HG03064 (cell line): ENCODE data around the gene ZNF423.
"Not testable (repeated sequence)": the region's sequence is repeated elsewhere in the genome, so short reads cannot be mapped to it uniquely, and the experiment has no call there.

Source experiments
- ATAC-seq: cut with Tn5 transposase; IDR thresholded peaks from one replicate; pipeline ENCODE4 v1.9.1; 2021; ENCODE audit warnings: low read depth; ENCODE audit not compliant: unreplicated experiment

Gene ZNF423

GRCh38 chr16:49677661-49678060 is 178.3 kb downstream of the ZNF423 start:
- not testable (repeated sequence) for ATAC-seq

DNA sequence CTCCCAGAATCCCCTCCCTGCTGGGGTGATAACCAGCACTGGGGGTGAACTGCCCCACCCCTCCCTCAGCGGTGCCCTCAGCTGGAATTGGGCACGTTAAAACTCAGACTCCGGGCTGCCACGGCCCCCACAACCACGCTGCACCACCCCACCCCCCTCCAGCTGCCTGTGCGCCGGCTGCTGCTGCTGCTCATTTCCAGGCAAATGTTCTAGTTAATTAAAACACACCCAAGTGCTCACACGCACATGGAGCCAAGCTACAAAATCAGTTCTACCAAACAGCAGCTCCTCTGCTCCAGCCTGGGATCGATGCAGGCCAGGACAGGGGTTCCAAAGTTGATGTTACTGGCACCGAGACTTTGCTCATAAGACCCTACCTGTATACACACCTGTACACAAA is 180.5 kb downstream of the ZNF423 start:
- ATAC-seq: no peak

DNA sequence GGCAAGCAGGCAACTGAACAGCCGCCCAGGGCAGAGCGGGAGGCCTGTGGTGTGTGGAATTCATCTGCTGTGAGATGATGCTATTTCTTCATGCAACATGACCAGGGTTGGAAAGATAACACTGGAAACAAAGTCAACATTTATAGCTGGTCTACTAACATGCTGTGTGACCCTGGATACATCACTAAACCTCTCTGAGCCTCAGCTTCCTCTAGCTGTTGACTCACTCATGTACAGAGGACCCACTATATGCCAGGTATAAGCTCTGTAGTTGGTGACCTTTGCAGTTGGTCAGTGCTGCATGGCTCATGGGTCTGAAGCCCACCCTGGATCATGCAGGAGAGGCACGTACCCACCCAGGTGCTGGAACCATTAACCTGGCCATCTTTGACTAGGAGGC is 180.9 kb downstream of the ZNF423 start:
- ATAC-seq: no peak

- ATAC-seq: no peak
These were observed 181.5 kb downstream of the ZNF423 start for GRCh38 chr16:49674351-49674851.

GRCh38 chr16:49673442-49673841 is 182.5 kb downstream of the ZNF423 start:
- no peak for ATAC-seq

DNA sequence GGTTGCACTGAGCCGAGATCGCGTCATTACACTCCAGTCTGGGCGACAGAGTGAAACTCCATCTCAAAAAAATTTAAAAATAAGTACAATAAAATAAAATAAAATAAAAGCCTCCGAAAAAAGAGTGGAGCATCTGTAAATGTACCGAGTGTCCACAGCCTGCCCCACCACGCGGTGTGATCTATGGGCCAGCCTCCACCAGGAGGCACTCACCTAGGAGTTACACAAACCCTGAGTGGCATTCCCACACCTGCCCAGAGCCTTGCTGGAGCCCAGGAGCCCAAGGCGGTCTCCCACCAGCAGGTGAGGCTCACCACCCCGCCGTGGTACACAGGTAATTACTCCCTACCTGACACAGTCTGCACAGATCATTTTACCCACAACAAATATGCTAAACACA is 183.2 kb downstream of the ZNF423 start:
- ATAC-seq: no peak

DNA sequence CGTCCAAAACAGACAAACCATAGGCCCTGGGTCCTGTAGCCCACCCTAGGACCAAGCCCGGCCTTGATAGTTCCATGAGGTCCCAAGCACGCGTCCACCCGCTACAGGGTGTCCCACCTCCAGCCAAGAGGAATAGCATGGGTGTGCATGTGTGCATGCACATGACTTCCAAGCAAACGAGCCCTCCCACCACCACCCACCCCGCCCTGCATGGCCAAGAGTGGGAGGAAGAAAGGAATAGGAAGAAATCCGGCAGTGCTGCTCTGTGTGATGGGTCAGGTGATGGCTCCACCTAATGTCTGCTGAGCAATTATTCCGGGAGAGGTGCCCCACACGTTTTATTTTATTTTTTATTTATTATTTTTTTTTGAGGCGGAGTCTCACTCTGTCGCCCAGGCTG is 184.6 kb downstream of the ZNF423 start:
- no peak for ATAC-seq

- no peak for ATAC-seq
These were observed 185.3 kb downstream of the ZNF423 start for GRCh38 chr16:49670627-49671026.

- no peak for ATAC-seq
These were observed 190.3 kb downstream of the ZNF423 start for GRCh38 chr16:49665482-49666230.

DNA sequence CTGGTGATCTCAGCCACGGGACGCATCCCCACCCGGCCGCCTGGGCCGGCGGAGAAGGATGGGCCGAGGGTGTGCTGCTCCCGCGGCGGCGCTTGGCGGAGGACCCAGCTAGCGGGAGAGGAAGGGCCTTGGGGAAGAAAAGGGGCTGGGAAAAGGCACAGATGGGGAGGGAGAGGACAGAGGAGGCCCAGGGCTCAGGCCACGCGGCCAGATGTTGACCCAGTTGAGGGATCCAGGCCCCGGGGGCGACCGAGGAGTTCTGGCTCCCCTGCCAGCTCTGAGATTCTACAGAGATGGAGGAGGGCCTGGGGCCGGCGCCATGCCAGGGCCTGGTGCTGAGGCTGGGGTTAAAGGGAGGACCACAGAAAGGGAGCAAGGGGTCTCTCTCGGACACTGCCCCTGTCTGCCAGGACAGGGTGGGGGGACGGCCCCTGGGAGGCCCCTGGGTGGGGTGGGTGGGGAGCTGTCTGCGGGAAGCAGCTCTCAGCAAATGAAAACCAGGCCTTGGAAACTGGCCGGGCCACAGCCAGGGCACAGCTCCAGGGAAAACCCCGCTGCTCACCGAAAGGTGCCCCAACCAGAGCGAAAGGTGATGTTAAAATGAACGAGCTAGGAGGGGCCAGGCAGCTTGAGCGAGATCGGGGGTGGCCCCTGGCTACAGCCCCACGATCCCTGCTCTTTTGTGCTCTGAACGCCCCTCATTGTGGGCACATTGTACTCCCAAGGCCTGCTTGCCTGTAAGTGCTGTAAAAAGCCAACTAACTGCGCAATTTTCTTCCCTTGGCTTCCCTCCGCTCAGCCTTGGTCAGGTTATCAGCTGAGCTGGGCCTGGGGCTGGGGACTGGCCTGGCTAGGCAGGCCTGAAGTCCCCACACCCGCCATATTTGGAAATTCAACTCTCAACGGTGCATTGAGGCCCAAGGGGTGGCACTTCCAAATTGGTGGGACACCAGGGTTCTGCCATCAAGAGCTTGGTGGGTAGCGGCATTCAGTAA is 191.4 kb downstream of the ZNF423 start:
- ATAC-seq: no peak

DNA sequence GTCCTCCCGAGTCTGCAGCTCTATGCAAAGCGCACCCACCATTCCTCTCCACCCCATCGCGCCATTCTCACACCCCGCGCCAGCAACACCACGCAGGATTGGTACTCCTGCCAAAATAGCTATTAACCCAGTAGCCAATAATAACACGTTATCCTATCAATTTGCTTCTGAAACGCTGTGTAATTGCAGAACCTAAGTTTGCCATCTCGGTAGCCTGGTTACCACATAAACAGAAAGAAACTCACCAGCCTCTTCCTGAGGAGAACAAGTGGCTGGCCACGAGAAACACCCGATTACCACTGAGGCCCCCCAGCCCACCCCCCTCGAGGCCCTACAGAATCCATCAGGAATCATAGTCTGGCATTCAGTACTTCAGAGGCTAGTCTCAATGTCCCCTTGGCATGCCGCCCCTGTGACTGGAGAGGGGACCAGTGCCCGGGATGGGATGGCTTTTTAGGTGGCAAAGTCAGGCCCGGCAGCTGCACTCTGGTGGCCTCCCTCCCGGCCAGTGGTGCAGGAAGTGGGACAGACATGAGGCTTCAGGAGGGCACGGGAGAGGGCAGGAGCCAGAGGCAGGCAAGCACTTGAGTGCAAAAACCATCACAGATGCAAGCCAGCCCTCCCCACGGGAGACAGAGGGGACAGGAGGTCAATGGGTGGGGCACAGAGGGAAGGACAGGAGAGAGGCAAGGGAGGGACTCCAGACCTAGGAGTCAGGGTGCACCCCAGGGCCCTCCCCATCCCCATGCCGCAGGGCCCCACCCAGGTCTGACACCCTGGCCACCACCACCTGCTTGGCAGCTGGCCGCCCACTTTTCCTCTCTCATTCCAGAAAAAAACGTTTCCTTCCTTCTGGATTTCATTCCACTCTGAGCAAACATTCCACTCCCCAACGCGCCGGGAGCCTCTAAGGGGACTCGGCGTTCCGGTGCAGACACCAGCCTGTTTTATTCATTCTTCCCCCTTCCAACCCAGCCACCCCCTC is 192.5 kb downstream of the ZNF423 start:
- ATAC-seq: no peak

DNA sequence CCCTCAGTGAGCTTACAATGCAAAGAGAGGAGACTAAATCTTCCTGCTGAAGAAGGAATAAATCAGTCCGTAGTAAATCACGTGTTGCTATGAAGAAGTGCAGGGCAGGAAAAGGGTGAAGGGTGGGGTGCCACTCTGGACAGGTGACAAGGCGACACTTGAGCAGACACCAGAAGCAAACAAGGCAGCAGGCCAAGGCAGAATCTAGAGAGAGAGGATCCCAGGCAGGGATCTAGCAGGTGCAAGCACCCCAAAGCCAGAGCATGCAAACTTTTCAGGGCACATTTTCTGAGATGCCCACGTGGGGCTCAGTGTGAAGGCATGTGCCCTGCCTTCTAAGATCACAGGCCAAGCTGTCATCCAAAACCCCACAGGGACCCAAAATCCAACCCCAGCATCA is 193.3 kb downstream of the ZNF423 start:
- ATAC-seq: no peak

DNA sequence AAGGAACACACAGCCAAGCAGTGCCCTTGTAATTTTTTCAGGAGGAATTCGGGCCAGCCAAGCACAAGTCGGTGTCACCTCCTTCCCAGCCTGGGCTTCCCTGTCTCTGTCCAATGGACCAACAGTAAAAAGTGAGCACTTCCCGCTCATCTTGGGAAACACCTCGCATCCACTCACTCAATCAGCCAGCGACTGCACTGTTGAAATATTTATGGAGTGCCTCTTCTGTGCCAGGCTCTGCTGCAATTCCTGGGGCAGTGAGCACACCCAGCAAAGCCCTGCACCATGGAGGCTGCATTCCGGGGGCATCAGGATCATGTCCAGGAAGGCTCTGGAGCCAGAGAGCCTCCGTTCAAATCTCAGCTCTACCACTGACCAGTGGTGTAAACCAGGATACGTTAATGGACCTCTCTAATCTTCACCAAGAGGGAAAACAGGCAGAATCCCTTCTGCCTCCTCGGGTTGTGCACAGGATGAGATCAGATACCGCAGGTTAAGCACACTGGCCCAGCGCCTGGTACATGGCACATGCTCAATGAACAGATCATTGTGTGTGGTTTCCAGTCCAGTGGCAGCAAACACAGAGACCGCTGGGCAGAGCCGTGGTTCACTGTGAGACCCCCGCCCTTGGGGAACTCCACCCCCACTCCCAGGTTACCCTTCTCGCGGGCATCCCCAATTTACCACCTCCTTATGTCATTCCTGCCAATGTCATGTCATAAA is 194.3 kb downstream of the ZNF423 start:
- no peak for ATAC-seq

- no peak for ATAC-seq
These were observed 195.3 kb downstream of the ZNF423 start for GRCh38 chr16:49660626-49661025.

DNA sequence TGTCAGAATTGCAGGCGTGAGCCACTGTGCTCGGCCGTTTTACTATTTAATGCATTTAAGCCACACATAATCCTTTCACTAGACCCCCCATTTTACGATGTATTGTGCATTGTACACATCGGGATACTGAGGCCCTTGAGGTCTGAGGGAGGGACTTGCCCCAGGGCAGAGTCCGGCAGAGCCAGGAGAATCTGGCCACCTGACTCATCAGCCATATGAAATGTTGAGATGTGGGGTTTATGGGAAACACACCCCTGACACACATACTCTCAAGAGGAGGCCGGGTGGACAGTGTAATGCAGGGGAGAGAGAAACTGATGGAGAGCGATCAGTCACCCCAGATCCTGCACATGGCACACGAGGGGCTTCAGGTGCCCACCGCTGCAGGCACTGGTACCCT is 196.6 kb downstream of the ZNF423 start:
- ATAC-seq: no peak

DNA sequence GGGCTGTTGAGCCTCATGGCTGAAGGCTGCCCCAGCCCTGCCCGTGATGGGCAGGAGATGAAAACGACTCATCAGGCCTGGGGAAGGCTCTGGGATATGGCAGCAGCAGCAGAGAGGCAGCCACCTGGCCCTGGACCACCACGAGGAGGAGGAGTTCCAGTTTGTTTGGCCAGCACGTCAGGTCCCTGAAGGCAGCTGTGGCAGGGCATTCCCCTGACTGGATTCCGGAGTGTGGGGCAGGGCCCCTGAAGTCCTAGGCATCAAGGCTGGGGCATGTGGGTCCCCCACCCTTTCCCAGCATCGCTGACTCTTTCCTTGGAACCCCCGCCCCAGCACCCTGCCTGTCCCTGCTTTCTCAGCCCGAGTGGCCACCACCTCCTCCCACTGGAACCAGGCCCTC is 197.4 kb downstream of the ZNF423 start:
- no peak for ATAC-seq

DNA sequence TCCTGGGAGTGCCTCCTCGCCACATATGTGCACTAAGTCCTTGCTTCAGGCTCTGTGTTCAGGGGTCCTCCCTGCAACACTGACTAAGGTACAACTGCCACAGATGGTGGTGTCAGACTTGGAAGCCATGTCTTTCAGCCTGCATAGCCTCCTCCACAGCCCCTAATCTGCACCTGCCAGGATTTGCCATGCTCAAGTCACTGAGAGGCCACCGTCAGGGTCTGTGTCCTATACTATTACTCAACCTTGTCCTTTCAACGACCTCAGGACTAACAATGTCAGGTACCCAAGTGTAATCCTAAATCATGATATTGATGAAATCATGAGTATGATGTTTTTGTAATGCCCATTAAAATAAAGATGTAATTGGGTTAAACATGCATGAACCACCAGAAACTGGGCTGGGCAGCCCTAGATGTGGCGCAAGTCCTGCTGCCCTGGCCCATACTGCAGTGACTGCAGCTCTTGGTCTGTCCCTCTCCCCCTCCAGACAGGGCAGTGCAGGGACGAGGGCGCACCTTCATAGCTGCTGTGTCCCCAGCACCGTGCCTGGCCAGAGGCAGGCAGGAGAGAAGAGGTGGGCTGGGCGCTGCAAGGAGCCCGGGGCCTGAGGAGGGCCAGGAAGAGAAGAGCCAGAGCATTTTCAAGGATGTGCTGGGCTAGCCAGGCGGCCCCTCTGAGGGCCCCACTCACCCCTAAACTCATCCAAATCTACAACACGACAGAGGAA is 198.0 kb downstream of the ZNF423 start:
- no peak for ATAC-seq

GRCh38 chr16:49654425-49654824 is 201.5 kb downstream of the ZNF423 start:
- ATAC-seq: no peak

GRCh38 chr16:49653577-49653976 is 202.3 kb downstream of the ZNF423 start:
- ATAC-seq: no peak
